Activated CD4-positive, alpha-beta T cell treated with anti-CD3 and anti-CD28 coated beads, Interleukin-2, amount 50 U/mL, for 16 hours (primary cell): ENCODE results near the gene AVPR2.

Source experiments
- DNase-seq: peaks from one replicate; pipeline ENCODE4 v3.0.0-alpha.2; 2020

Gene AVPR2

DNA sequence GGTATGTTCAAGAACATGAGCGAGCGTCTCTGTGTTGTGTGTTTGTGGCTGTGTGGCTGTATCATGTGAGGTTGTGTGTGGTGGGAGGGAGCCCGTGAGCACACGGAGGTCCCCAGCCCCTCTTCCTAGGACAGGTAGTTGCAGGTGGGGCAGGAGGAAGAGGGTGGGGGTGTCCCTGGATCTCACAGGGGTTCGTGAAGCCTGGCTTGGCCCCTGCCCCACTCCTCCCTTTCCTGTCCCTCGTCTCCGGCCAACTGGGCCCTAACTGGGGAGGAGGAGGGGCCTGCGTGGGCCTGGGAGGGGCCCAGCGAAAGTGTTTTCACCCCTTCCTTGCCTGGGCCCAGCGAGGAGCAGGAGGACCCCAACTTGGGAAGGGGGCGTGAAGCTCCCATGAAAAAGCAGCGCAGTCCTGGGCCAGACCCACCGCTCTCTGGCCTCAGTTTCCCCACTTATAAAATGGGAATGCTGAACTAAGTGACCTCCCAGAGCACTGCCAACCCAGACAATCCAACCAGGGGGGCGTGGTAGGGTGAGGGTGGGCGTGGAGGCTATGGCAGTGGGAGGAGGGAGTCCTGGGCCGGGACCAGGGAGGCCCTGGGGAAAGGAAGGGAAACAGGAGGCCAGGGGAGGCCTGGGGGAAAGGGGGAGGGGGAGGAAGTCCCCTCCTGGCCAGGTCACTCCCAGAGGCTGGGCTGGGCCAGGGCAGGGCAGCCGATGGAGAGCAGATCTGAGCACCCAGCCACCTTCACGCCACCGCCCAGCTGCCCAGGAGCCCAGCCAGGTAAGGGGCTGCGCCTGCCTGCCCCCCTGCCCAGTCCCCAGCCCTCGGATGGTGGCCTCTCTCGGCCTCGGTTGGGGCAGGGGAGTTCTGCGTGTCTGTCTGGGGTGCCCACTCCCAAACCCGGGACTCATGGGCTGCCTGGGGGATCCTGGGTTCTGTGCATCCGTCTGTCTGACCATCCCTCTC lies at the start of gene AVPR2:
Gene AVPR2, plus strand, starts transcription at position 683 of the 967 bp plus-strand sequence. CDS start 473 bp downstream, outside the sequence.
- DNase-seq = no peak

GRCh38 chrX:153854702-153855101 lies 49.8 kb upstream of the AVPR2 start:
- DNase-seq = no peak

DNA sequence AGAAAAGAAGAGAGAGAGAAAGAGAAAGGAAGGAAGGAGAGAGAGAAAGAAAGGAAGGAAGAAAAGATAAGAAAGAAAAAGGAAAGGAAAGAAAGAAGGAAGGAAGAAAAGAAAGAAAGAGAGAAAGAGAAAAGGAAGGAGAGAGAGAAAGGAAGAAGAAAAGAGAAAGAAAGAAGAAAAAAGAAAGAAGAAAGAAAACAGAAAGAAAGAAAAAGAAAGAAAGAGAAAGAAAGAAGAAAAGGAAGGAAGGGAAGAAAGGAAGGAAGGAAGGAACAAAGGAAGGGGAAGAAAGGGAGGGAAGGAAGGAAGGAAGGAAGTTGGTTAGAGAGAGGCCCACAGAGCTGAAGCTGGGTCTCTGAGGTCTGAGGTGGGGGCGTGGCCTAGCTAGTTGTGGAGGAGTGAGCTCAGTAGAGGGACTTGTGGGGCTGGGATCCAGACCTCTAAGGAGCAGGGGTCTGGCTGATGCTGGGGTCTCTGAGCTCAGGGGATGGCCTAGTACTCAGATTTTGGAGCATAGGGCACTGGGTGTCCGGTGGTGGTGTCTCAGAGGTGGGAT lies 47.0 kb upstream of the AVPR2 start:
- no peak for DNase-seq

DNA sequence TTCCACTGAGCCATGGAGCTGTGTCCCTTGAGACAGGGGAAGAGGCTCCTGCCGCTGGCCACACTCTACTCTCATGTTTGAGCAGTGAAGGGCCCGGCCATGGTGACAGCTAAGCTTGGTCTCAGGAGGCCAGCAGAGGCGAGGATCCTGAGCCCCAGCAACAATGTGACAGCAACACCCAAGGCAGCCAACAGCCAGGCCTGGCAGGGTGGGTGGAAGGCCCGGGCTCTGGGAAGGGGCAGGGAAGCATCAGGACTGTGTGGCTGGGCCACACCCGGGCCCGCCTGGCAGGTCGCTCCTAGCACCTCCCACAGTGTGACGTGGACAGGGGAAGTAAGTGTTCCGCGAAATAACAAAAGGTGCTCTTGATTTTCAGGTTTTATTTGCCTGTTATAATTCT lies 43.3 kb upstream of the AVPR2 start:
- DNase-seq = no peak

GRCh38 chrX:153861733-153862310 lies 42.7 kb upstream of the AVPR2 start:
- DNase-seq = no peak

DNA sequence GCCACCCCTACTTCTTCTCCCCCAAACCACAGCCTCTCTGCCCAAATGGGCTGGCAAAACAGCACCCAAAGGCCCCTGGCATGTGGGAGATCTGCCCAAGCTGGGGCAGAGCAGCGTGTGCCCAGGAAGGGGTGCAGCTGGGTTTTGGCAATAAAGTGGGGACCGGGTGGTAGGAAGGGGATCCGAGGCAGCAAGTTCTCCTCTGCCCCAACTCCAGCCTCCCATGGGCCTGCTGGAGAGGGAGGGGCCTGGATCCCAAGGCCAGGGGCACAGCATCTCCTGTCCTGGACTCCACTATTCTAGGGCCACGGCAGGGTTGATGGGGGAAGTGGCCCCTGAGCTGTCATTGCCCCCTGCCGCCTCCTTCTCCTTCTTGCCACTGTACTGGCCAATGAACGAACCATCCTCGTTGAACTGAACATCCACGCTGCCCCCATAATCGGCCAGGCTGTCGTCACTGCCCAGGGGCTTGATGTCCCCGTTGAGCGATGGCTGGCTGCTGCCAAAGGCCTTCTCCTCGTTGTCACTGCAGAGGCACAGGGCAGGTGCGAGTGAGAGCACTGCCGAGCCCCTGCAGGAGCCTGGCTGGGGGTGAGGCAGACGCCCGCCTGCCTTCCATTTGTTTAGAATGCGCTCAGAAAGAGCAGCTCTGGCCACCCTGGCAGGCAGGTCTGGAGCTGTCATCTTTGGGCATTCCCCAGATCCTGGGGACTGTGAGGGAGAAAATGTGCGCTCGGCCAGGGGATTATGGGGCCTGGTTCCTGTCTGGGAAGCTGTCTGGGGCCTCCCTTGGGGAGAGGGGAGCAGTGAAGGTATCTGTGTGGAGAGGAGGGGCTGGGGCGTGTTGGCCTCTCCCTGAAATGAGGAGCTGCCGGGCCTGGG lies 41.9 kb upstream of the AVPR2 start:
- no peak for DNase-seq

- no peak for DNase-seq
These were observed 41.1 kb upstream of the AVPR2 start for GRCh38 chrX:153863251-153863991.

DNA sequence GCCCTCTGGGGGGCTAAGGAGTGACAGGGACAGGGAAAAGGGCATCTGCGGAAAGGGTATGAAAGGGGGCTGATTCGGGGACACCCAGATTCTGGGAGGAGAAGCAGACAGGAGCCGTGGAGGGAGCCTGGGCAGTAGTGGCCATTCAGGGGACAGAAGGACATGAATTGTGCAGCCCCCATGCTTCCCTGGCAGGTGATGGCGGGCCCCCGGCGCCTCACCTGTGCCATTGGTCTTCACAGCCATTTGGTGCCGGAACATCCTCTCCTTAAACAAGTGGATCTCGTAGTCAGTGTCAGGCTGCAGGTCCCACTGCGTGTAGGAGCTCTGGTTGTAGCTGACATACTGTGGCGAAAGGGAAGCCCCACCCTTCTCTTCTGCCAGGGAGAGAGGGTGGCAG lies 40.4 kb upstream of the AVPR2 start:
- no peak for DNase-seq

DNA sequence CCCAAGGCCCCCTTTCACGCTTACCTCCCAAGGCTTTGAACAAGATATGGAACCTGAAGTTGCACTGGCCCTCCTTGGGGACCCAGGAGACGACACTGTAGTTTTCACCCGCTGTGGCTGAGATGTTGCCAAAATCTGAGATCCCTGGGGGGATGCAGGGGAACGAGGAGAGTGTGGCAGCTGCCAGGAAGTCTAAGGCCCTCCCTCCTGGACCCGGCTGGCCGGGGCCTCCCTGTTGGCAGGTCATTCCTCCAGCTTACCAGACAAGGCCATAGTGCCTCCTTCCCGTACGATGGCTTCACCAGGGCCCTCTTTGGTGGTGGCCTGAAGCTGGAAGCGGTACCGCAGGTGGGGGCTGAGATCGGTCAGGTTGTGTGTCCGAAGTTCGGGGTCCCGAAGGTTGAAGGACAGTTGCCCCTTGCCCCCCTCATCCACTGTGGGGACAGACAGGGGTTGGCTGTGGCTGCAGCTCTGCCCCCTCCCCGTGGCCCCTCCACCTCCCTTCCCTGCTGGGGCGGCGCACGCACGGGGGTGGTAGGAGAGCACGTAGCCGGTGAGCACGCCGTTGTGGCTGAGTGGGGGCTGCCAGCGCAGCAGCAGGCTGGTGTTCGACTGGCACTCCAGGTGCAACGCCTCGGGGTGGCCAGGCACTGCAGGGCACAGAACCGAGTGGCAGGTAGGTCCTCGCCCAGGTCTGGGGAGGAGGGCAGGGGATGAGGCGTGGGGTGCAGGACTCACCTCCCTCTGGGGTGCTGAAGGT lies 39.7 kb upstream of the AVPR2 start:
- DNase-seq = no peak

GRCh38 chrX:153865321-153865580 lies 39.2 kb upstream of the AVPR2 start:
- no peak for DNase-seq

DNA sequence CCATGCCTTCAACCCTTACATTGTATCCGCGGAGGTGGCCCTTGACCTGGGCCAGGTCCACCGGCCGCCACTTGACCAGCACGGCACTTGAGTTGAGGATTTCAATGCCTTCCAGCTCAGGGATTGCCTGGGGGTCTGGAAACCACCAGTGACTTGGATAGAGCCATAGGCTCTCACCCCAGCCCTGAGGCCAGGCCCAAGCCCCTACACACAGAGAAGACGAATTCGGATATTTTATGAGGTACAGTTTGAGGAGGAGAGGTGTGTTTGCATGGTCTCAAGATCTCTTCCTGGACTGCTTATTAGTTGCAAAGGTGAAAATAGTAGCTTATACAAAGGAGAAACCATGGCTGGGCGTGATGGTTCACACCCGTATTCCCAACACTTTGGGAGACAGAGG lies 38.8 kb upstream of the AVPR2 start:
- no peak for DNase-seq

- DNase-seq = no peak
These were observed 38.0 kb upstream of the AVPR2 start for GRCh38 chrX:153866302-153867019.

DNA sequence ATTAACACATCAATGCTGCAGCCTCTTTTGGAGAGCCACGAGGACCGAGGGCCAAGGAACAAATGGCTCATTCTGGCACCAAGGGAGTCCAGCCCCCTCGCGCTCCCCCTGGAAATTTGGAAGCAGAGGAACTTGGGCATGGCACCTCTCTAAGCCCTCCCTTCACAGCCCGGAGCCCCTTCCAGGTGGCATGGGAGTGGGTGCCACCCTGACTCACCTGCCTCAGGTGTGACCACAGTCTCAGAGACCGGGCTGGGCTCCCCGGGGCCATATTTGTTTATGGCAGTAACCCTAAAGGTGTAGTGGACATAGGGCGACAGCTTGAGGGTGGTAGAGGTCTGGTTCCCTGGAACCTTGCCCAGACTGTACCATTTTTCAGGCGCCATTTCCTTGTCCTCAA lies 37.3 kb upstream of the AVPR2 start:
- no peak for DNase-seq

- no peak for DNase-seq
These were observed 36.8 kb upstream of the AVPR2 start for GRCh38 chrX:153867671-153868070.

GRCh38 chrX:153868576-153869472 lies 35.6 kb upstream of the AVPR2 start:
- DNase-seq = no peak

GRCh38 chrX:153869473-153870287 lies 34.8 kb upstream of the AVPR2 start:
- DNase-seq = no peak

DNA sequence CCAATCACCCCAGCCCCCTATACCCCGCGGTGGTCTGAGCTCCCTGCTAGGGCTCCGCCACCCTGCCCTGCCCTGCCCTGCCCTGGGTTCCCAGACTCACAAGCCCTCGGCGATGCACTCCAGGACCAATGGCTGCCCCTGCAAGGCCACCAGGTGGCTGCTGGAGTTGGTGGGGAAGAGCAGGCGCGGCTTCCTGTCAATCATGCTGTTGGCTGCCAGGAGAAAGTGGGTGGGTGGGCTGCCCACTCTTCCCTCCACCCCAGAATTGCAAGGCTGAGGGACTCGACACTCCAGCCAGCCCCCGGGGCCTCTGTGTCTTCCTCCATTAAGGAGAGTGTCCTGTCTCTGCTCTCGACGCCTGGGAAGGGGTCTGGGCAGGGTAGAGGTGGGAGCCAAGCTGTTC lies 34.2 kb upstream of the AVPR2 start:
- DNase-seq = no peak

DNA sequence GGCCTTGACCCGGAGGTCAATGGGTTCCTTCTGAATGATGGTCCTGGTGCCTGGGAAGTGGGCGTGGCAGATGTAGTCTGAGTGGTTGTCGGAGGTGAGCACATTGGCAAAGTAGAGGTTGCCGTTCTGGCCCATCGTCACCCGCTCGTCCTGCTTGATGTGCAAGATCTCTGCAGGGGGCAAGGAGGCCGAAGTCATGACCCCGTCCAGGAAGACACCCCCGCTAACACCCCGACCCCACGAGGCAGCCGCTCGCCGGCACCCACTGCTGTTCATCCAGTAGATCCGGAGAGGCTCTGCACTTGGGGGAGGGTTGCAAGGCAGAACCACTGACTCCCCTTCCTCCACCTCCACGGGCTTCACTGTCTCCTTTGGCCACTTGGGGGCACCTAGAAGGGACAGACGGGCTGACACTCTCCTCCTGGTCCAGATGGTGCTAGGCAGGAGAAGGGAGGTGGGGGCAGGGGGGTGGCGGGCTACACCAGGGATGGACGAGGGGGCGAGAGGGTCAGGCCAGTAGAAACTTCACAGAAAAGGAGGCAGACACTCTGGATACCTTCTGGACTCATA lies 33.6 kb upstream of the AVPR2 start:
- no peak for DNase-seq

- no peak for DNase-seq
These were observed 33.0 kb upstream of the AVPR2 start for GRCh38 chrX:153871451-153871850.
